K562 (cell line): ENCODE measurements around the gene ARL6IP4. TPM values are rescaled to one million over a fixed set of nuclear protein-coding genes. Genes with fewer than 3 reads are reported as not detected.

Experiments used
- BACH1 ChIP-seq: fragments of 200-800 bp; sonication (Bioruptor generic); IDR thresholded peaks from 2 replicates; pipeline ENCODE4 v1.6.1; 2016; ENCODE audit warnings: missing genetic modification characterization, missing compliant biosample characterization
- BDP1 ChIP-seq: IDR thresholded peaks from 3 replicates; pipeline ENCODE4 v1.6.1; 2011; ENCODE audit not compliant: insufficient read length, insufficient read depth
- HDAC2 ChIP-seq: fragments of 450-650 bp; IDR thresholded peaks from 2 replicates; pipeline ENCODE4 v1.6.1; 2016; ENCODE audit warnings: mild to moderate bottlenecking
- IFI16 ChIP-seq: fragments of 250-450 bp; sonication (Bioruptor Pico); IDR thresholded peaks from 2 replicates; pipeline ENCODE4 v2.1.2; 2022; ENCODE audit warnings: mild to moderate bottlenecking, inconsistent platforms
- ILF3 ChIP-seq: fragments of 450-650 bp; IDR thresholded peaks from 2 replicates; pipeline ENCODE4 v1.6.1; 2018; ENCODE audit warnings: antibody characterized with exemption, mild to moderate bottlenecking, moderate library complexity, borderline replicate concordance
- JUND ChIP-seq, 2 experiments: IDR thresholded peaks; 2 replicates in 1 of 2; 3 replicates in 1 of 2; pipeline ENCODE4 v1.6.1; 2011; ENCODE audit warnings: borderline replicate concordance in 2 of 2, low read depth in 2 of 2, low read length in 2 of 2, improper control_type of control experiment in 1 of 2, missing biosample characterization in 1 of 2, missing genetic modification characterization in 1 of 2, missing genetic modification reagents in 1 of 2
- LARP7 ChIP-seq: fragments of 450-650 bp; IDR thresholded peaks from 2 replicates; pipeline ENCODE4 v1.6.1; 2016
- LCOR ChIP-seq: sonication (generic); formaldehyde crosslinking; IDR thresholded peaks from 2 replicates; pipeline ENCODE4 v1.8.0; 2022; ENCODE audit warnings: mild to moderate bottlenecking, missing genetic modification reagents
- NFE2L1 ChIP-seq: fragments of 450-650 bp; IDR thresholded peaks from 2 replicates; pipeline ENCODE4 v1.6.1; 2016; ENCODE audit warnings: missing genetic modification characterization, low read depth, mild to moderate bottlenecking, missing compliant biosample characterization, moderate library complexity, borderline replicate concordance
- NFYB ChIP-seq: IDR thresholded peaks from 2 replicates; pipeline ENCODE4 v1.6.1; 2011; ENCODE audit warnings: mild to moderate bottlenecking, moderate library complexity; ENCODE audit not compliant: insufficient read length; ENCODE audit errors: extremely low read depth
- RBM34 ChIP-seq: fragments of 200-400 bp; formaldehyde crosslinking; IDR thresholded peaks from 2 replicates; pipeline ENCODE4 v1.6.1; 2018; ENCODE audit warnings: low read length, borderline replicate concordance; ENCODE audit not compliant: insufficient read depth
- USF1 ChIP-seq: sonication (generic); formaldehyde crosslinking; IDR thresholded peaks from 2 replicates; pipeline ENCODE4 v1.9.0; 2022; ENCODE audit warnings: mild to moderate bottlenecking, missing genetic modification reagents
- ZBED1 ChIP-seq: IDR thresholded peaks from 2 replicates; pipeline ENCODE4 v1.6.1; 2014
- ZNF318 ChIP-seq, 2 experiments: fragments of 450-650 bp; IDR thresholded peaks; 2 replicates each; pipeline ENCODE4 v1.6.1; 2016; ENCODE audit warnings: mild to moderate bottlenecking in 2 of 2, borderline replicate concordance in 1 of 2, low read depth in 1 of 2, moderate library complexity in 1 of 2
- ZNF354B ChIP-seq: fragments of 250-450 bp; sonication (Bioruptor Pico); IDR thresholded peaks from 2 replicates; pipeline ENCODE4 v1.4.0; 2020
- ZNF512 ChIP-seq: IDR thresholded peaks from 2 replicates; pipeline ENCODE4 v1.6.1; 2016; ENCODE audit warnings: missing genetic modification characterization, missing compliant biosample characterization
- ZNF668 ChIP-seq: fragments of 250-450 bp; sonication (Bioruptor Pico); IDR thresholded peaks from 2 replicates; pipeline ENCODE4 v1.8.0; 2022; ENCODE audit warnings: mild to moderate bottlenecking, inconsistent platforms
- polyA plus RNA-seq, 8 experiments: library from polyadenylated mRNA; depleted of rRNA in 4 of 8; stranded (reverse) in 5 of 8; unstranded in 3 of 8; fragments of >200 nt; fragmentation: Nextera tagmentation in 2 of 8; fragmentation: Illumina TruSeq in 1 of 8; extraction: Ambion mirVana in 2 of 8; extraction: Trizol in 1 of 8; gene quantifications; 2 replicates each; pipeline versions ENCODE4 v1.2.1 to v1.2.3, GENCODE V29; 2011 to 2014; ENCODE audit warnings: inconsistent platforms in 1 of 8, missing spikeins in 1 of 8
- total RNA-seq, 7 experiments: library from RNA; depleted of rRNA in 6 of 7; stranded (reverse); fragments of >200 nt in 6 of 7; fragmentation: Illumina TruSeq in 2 of 7; extraction: Trizol in 2 of 7; gene quantifications; 2 replicates each; pipeline versions ENCODE4 v1.2.1 to v1.2.3, GENCODE V29; 2011 to 2021; ENCODE audit warnings: low replicate concordance in 1 of 7

The ARL6IP4 gene
- total and polyA plus RNA-seq, 9 of the 15 experiments (the other 6 are each of a cell fraction or from before 2014, with no cell fraction given) = 2.4 to 255 (median 151) TPM

DNA sequence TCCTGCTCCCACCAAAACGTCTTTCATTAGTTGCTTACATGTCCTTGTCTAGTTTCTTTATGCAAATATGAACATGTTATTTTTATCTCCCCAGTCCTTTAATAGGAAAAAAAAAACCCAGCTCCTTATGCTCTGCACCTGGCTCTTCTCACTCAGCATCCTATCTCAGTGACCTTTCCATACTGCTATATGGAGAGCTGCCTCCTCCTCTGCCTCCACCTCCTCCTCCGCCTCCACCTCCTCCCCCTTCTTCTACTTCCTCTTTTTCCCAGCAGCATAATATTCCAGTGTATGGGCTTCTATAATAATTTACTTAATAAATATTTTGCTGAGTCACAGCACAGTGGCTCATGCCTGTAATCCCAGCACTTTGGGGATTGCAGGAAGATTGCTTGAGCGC is 45.8 kb upstream of the ARL6IP4 start (continued):
- TF ChIP-seq ZNF318 (IDR thresholded peaks at IDR 0.05; ENCODE audit: borderline replicate concordance in 1 of 2, low read depth in 1 of 2) (no peak), JUND (IDR thresholded peaks at IDR 0.05; ENCODE audit: borderline replicate concordance, low read depth, low read length) (no peak), JUND (tag; IDR thresholded peaks at IDR 0.05; ENCODE audit: borderline replicate concordance, low read depth, low read length) (no peak), BACH1 (tag) (no peak), USF1 (CRISPR knock-in tag) (no peak), LCOR (CRISPR knock-in tag) (no peak), HDAC2 (no peak), ZNF354B (no peak), NFYB (no peak), ZNF668 (CRISPR knock-in tag) (no peak), IFI16 (no peak), RBM34 (no peak), ZNF512 (no peak), ILF3 (no peak), ZBED1 (no peak), NFE2L1 (tag) (peak; percentile 38; the same call in 1 of the 2 replicates), BDP1 (no peak), LARP7 (no peak)
